Endodermal cell (in vitro differentiated cells): ENCODE data around the gene CLCN1. TPM values are rescaled to one million over a fixed set of nuclear protein-coding genes. Genes with fewer than 3 reads are reported as not detected.

Experiments
- DNase-seq: peaks from one replicate; pipeline ENCODE4 v3.0.0-alpha.2; 2017
- H3K27ac ChIP-seq: 2 replicates; pipeline ENCODE4 v1.5.1; 2013; ENCODE audit warnings: mild to moderate bottlenecking, low read depth, low read length, moderate library complexity
- H3K27me3 ChIP-seq: 2 replicates; pipeline ENCODE4 v1.6.1; 2013; ENCODE audit warnings: mild to moderate bottlenecking, low read length, moderate library complexity; ENCODE audit not compliant: insufficient read depth, control insufficient read depth, poor library complexity, severe bottlenecking
- H3K36me3 ChIP-seq: 2 replicates; pipeline ENCODE4 v1.7.0; 2013; ENCODE audit warnings: mild to moderate bottlenecking, low read length, moderate library complexity; ENCODE audit not compliant: control insufficient read depth, insufficient read depth
- H3K4me1 ChIP-seq: one replicate; pipeline ENCODE4 v1.7.0; 2013; ENCODE audit warnings: low read length; ENCODE audit not compliant: control insufficient read depth, insufficient read depth
- H3K4me3 ChIP-seq: 2 replicates; pipeline ENCODE4 v1.5.1; 2013; ENCODE audit warnings: mild to moderate bottlenecking, low read length, moderate library complexity
- H3K9ac ChIP-seq: 2 replicates; pipeline ENCODE4 v1.6.1; 2013; ENCODE audit warnings: mild to moderate bottlenecking, low read length, moderate library complexity; ENCODE audit not compliant: poor library complexity, severe bottlenecking; ENCODE audit errors: extremely low read depth
- H3K9me3 ChIP-seq: 2 replicates; pipeline ENCODE4 v1.6.1; 2013; ENCODE audit warnings: mild to moderate bottlenecking, low read length, moderate library complexity; ENCODE audit not compliant: control insufficient read depth
- H3K27ac Mint-ChIP-seq: 2 replicates; pipeline ENCODE4 v1.8.0; 2020; ENCODE audit warnings: mixed read lengths
- H3K27me3 Mint-ChIP-seq: 2 replicates; pipeline ENCODE4 v1.8.0; 2021; ENCODE audit warnings: mild to moderate bottlenecking, mixed read lengths; ENCODE audit not compliant: insufficient read depth
- H3K36me3 Mint-ChIP-seq: 2 replicates; pipeline ENCODE4 v1.8.0; 2020; ENCODE audit warnings: low read depth, mixed read lengths
- H3K4me1 Mint-ChIP-seq: 2 replicates; pipeline ENCODE4 v1.8.0; 2020; ENCODE audit warnings: mixed read lengths
- H3K4me3 Mint-ChIP-seq: 2 replicates; pipeline ENCODE4 v1.8.0; 2020; ENCODE audit warnings: mild to moderate bottlenecking, moderate library complexity, mixed read lengths
- H3K9me3 Mint-ChIP-seq: 2 replicates; pipeline ENCODE4 v1.8.0; 2020; ENCODE audit warnings: mild to moderate bottlenecking, mixed read lengths
- WGBS, 2 experiments: methylation state at CpG; one replicate each; pipeline versions ENCODE4 v1.1.5 to v1.1.7; 2013; ENCODE audit warnings: missing lambda C conversion rate in 2 of 2, mixed read lengths in 1 of 2; ENCODE audit not compliant: insufficient coverage in 1 of 2, insufficient read length in 1 of 2; 5-methylcytosine and 5-hydroxymethylcytosine counted together
- total RNA-seq, 2 donors: library from RNA; stranded (reverse); fragmentation: NEBNext Ultra II Directional in 1 of 2; extraction: Animal tissue kit (Norgen Biotek cat#: 25700) in 1 of 2; gene quantifications; 2 replicates in 1 of 2; 3 replicates in 1 of 2; pipeline ENCODE4 v1.2.1, GENCODE V29; 2021
- TF ChIP-seq, protein P1 (sequence below): fragments of 200-600 bp; sonication (generic); conservative IDR thresholded peaks from 2 replicates; pipeline ENCODE4 v1.5.0; 2021; ENCODE audit warnings: antibody characterized with exemption, mild to moderate bottlenecking

Gene CLCN1
- total RNA-seq, 2 donors from 2014 or later: 0.53 TPM; not detected in 1

DNA sequence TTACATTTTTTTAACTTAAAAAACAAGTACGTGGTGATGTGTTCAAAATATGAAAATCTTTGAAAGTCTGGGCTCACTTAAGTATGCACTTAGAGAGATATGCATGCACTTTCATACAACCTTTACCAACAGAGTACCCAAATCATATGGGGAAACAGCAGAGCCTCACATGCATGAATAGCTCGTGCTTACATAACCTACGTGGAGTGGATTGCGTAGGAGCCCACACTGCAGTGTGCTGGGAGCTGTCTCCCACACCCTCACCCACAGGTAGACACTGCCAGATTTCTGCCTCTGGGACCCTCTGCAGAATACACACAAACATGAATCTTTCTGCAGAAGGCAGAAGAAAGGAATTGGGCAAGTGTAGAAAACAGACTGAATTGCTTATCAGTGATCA lies 581 bp downstream of the CLCN1 start:
- H3K27ac Mint-ChIP-seq: no peak overlapping the region
- no peaks in the 10 kb centered on the region for H3K4me1 ChIP-seq
- no peaks in the 10 kb centered on the region for H3K9me3 ChIP-seq
- H3K4me3 Mint-ChIP-seq: no peak overlapping the region
- no peak overlapping the region for H3K27ac ChIP-seq
- H3K9ac ChIP-seq: no peak overlapping the region
- 96% methylated on average over 4 of the region's 4 CpGs; no CpG with 5 or more reads in 1 of the 2 experiments for WGBS, 2 experiments
- H3K27me3 ChIP-seq: no peaks in the 10 kb centered on the region
- H3K27me3 Mint-ChIP-seq: peaks cover 6% of the 10 kb centered on the region
- TF ChIP-seq, protein P1, sequence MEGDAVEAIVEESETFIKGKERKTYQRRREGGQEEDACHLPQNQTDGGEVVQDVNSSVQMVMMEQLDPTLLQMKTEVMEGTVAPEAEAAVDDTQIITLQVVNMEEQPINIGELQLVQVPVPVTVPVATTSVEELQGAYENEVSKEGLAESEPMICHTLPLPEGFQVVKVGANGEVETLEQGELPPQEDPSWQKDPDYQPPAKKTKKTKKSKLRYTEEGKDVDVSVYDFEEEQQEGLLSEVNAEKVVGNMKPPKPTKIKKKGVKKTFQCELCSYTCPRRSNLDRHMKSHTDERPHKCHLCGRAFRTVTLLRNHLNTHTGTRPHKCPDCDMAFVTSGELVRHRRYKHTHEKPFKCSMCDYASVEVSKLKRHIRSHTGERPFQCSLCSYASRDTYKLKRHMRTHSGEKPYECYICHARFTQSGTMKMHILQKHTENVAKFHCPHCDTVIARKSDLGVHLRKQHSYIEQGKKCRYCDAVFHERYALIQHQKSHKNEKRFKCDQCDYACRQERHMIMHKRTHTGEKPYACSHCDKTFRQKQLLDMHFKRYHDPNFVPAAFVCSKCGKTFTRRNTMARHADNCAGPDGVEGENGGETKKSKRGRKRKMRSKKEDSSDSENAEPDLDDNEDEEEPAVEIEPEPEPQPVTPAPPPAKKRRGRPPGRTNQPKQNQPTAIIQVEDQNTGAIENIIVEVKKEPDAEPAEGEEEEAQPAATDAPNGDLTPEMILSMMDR: no peak
- no peaks in the 10 kb centered on the region for H3K36me3 ChIP-seq
- H3K36me3 Mint-ChIP-seq: no peaks in the 10 kb centered on the region
- no peaks in the 10 kb centered on the region for H3K4me1 Mint-ChIP-seq
- no peak for DNase-seq
- H3K9me3 Mint-ChIP-seq: no peaks in the 10 kb centered on the region
- no peak overlapping the region for H3K4me3 ChIP-seq

DNA sequence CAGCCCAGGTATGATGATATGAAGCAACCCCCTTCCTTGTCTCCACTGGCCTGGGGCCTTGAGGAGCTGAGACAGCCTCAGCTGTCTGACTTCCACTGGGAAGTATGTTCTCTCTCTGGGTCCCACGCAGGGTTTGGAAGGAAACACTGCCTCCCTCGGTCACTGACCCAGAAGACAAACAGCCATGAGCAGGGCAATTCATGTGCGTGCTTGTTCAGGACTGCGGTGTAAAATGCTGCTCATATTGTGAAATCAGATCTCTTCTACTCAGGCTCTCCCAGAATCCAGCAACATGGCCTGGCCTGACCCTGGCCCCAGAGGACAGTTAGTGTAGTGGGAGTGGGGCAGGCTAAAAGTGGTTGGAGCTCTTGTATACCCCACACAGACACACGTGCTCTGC lies 2.8 kb downstream of the CLCN1 start:
- TF ChIP-seq, protein P1: no peak
- H3K36me3 ChIP-seq: no peaks in the 10 kb centered on the region
- no peak overlapping the region for H3K27ac ChIP-seq
- no peaks in the 10 kb centered on the region for H3K4me1 Mint-ChIP-seq
- peaks cover 9% of the 10 kb centered on the region for H3K27me3 Mint-ChIP-seq
- H3K9me3 Mint-ChIP-seq: no peaks in the 10 kb centered on the region
- H3K27ac Mint-ChIP-seq: no peak overlapping the region
- H3K4me1 ChIP-seq: no peaks in the 10 kb centered on the region
- 61 to 93% methylated on average over 2 to 5 of the region's 5 CpGs for WGBS, 2 experiments
- H3K4me3 ChIP-seq: no peak overlapping the region
- no peak overlapping the region for H3K9ac ChIP-seq
- no peak overlapping the region for H3K4me3 Mint-ChIP-seq
- no peaks in the 10 kb centered on the region for H3K9me3 ChIP-seq
- DNase-seq: no peak
- no peaks in the 10 kb centered on the region for H3K36me3 Mint-ChIP-seq
- no peaks in the 10 kb centered on the region for H3K27me3 ChIP-seq

DNA sequence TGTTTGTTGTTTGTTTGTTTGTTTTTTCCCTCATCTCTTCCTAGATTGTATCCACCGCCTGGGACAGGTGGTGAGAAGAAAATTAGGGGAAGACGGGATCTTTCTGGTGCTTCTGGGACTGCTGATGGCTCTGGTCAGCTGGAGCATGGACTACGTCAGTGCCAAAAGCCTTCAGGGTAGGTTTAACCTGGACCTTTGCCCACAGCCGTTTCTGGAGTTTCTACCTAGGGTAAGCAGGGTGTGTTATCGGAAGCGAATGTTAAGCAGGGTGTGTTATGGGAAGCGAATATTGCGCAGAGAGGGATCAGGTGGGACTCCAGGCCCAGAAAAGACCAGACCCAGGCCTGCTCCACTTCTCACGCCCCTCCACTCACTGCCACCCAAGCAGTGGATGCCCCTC lies 4.7 kb downstream of the CLCN1 start:
- Mint-ChIP-seq H3K36me3 (no peaks in the 10 kb centered on the region), H3K27me3 (peaks cover 10% of the 10 kb centered on the region), H3K4me3 (no peak overlapping the region), H3K4me1 (peaks cover 10% of the 10 kb centered on the region), H3K9me3 (no peaks in the 10 kb centered on the region), H3K27ac (no peak overlapping the region)
- no peaks in the 10 kb centered on the region for H3K36me3 ChIP-seq
- no peak for DNase-seq
- no peaks in the 10 kb centered on the region for H3K27me3 ChIP-seq
- H3K9me3 ChIP-seq: no peaks in the 10 kb centered on the region
- H3K4me1 ChIP-seq: no peaks in the 10 kb centered on the region
- TF ChIP-seq, protein P1: no peak
- no peak overlapping the region for H3K27ac ChIP-seq
- no peak overlapping the region for H3K9ac ChIP-seq
- no peak overlapping the region for H3K4me3 ChIP-seq
- 84 to 95% methylated on average over 4 to 9 of the region's 9 CpGs for WGBS, 2 experiments
